ENCODE results near the gene MYT1.

DNA sequence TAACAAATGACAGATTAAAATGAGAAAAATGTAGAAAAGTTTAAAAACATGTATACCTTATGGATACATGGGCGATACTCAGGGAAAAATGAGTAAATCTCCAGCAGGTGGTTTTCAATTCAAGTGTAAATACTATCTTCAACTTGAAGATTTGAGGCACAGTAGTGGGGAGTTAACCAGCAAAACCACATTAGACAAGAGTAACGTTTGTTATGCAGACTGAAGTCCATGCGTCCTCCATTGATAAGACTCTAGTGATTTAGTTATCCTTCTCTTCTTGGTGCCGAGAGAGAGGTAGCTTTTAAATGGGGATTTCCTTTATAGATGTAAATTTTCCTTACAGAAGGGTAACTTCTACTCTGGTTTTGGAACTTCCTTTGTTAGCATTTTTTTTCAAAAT, 119.4 kb downstream of the MYT1 start:
- TF ChIP-seq, protein P1, sequence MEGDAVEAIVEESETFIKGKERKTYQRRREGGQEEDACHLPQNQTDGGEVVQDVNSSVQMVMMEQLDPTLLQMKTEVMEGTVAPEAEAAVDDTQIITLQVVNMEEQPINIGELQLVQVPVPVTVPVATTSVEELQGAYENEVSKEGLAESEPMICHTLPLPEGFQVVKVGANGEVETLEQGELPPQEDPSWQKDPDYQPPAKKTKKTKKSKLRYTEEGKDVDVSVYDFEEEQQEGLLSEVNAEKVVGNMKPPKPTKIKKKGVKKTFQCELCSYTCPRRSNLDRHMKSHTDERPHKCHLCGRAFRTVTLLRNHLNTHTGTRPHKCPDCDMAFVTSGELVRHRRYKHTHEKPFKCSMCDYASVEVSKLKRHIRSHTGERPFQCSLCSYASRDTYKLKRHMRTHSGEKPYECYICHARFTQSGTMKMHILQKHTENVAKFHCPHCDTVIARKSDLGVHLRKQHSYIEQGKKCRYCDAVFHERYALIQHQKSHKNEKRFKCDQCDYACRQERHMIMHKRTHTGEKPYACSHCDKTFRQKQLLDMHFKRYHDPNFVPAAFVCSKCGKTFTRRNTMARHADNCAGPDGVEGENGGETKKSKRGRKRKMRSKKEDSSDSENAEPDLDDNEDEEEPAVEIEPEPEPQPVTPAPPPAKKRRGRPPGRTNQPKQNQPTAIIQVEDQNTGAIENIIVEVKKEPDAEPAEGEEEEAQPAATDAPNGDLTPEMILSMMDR (IDR thresholded peaks at IDR 0.05) = no peak
- TF ChIP-seq POLR2A (IDR thresholded peaks at IDR 0.05) (no peak), POLR2AphosphoS5 (IDR thresholded peaks at IDR 0.05) (no peak)

Data from breast epithelium (tissue), 3 donors.